ENCODE data around the gene LPP. TPM values are rescaled to one million over a fixed set of nuclear protein-coding genes. Genes with fewer than 3 reads are reported as not detected.

LPP gene
- total and polyA plus RNA-seq, 9 of the 15 experiments (the other 6 are each of a cell fraction or from before 2014, with no cell fraction given): 0.07 to 0.18 TPM; not detected in 7

DNA sequence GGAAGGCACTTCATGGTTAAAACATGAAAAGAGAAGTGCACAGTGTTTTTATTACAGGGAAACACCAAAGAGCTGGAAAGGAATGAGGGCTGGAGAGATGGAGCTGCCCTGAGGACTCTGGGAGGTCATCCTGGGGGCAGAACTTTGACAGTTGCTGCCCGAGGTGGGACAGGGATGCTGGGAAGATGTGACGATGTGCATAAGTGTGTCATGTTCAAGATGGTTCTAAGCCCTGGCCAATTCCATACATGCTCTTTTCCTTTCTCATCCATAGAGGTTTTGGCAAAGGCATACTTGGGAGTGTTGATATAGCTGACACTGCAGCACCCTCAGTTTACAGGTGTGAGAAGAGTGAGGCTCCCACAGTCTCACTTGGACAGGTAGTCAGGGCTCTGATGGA is 23.8 kb downstream of the LPP start (continued):
- TF ChIP-seq, protein P1, sequence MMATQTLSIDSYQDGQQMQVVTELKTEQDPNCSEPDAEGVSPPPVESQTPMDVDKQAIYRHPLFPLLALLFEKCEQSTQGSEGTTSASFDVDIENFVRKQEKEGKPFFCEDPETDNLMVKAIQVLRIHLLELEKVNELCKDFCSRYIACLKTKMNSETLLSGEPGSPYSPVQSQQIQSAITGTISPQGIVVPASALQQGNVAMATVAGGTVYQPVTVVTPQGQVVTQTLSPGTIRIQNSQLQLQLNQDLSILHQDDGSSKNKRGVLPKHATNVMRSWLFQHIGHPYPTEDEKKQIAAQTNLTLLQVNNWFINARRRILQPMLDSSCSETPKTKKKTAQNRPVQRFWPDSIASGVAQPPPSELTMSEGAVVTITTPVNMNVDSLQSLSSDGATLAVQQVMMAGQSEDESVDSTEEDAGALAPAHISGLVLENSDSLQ (IDR thresholded peaks at IDR 0.05): no peak
- TF ChIP-seq RBM25 (IDR thresholded peaks at IDR 0.05; ENCODE audit: low read depth, low read length, severe bottlenecking) (no peak), SRF (CRISPR knock-in tag; IDR thresholded peaks at IDR 0.05) (no peak), ZNF77 (CRISPR knock-in tag; IDR thresholded peaks at IDR 0.05) (no peak), RHOXF2B (CRISPR knock-in tag; conservative IDR thresholded peaks at IDR 0.05) (no peak), ZNF609 (CRISPR knock-in tag; IDR thresholded peaks at IDR 0.05; ENCODE audit: borderline replicate concordance) (no peak), OTX1 (CRISPR knock-in tag; IDR thresholded peaks at IDR 0.05) (no peak), ZKSCAN3 (CRISPR knock-in tag; IDR thresholded peaks at IDR 0.05) (no peak), CREB1 (IDR thresholded peaks at IDR 0.05) (no peak), CREB1 (CRISPR knock-in tag; IDR thresholded peaks at IDR 0.05) (no peak)

All from K562 (cell line).